DMS53 treated with DMSO at 0.1 percent for 48 hours (cell line): ENCODE results near the gene TACC2.
"Not testable (repeated sequence)": the region's sequence is repeated elsewhere in the genome, so short reads cannot be mapped to it uniquely, and the experiment has no call there.

Experiments used
- DNase-seq: peaks from one replicate; lab custom pipeline; 2025; ENCODE audit not compliant: unreplicated experiment; lab: John Stamatoyannopoulos, UW

Gene TACC2

GRCh38 chr10:121988361-121989324 lies at the start of gene TACC2:
Gene TACC2, plus strand, starts transcription at chr10:121989163. Its CDS starts 32,819 bp downstream, at chr10:122021982.
- no peak for DNase-seq

GRCh38 chr10:121941532-121941931 lies 47.4 kb upstream of the TACC2 start:
- DNase-seq, result no peak

GRCh38 chr10:121942749-121943416 lies 46.1 kb upstream of the TACC2 start:
- no peak for DNase-seq

GRCh38 chr10:121947343-121948330 lies 41.3 kb upstream of the TACC2 start:
- no peak for DNase-seq

GRCh38 chr10:121949049-121949448 lies 39.9 kb upstream of the TACC2 start:
- DNase-seq, result no peak

- DNase-seq, result no peak
Observed at GRCh38 chr10:121949451-121949850, 39.5 kb upstream of the TACC2 start.

GRCh38 chr10:121952226-121952625 lies 36.7 kb upstream of the TACC2 start:
- DNase-seq, result no peak

GRCh38 chr10:121956111-121957061 lies 32.6 kb upstream of the TACC2 start:
- no peak for DNase-seq

GRCh38 chr10:121959671-121960070 lies 29.3 kb upstream of the TACC2 start:
- DNase-seq, result no peak

- DNase-seq, result no peak
Observed at GRCh38 chr10:121961456-121961855, 27.5 kb upstream of the TACC2 start.

GRCh38 chr10:121965996-121966395 lies 23.0 kb upstream of the TACC2 start:
- DNase-seq, result no peak

- not testable (repeated sequence) for DNase-seq
Observed at GRCh38 chr10:121969086-121969485, 19.9 kb upstream of the TACC2 start.

GRCh38 chr10:121974019-121974534 lies 14.9 kb upstream of the TACC2 start:
- no peak for DNase-seq

GRCh38 chr10:121974535-121975294 lies 14.2 kb upstream of the TACC2 start, which contains the start of gene NSMCE4A:
Gene NSMCE4A, minus strand, starts transcription at chr10:121975217. Its CDS starts 52 bp downstream, at chr10:121975165.
- peak; percentile 66 for DNase-seq

GRCh38 chr10:121975295-121976086 lies 13.5 kb upstream of the TACC2 start:
- no peak for DNase-seq

GRCh38 chr10:121976607-121977006 lies 12.4 kb upstream of the TACC2 start:
- no peak for DNase-seq

- no peak for DNase-seq
Observed at GRCh38 chr10:121978511-121978910, 10.5 kb upstream of the TACC2 start.

- no peak for DNase-seq
Observed at GRCh38 chr10:121981346-121981745, 7.6 kb upstream of the TACC2 start.
